Karpas-422 (cell line): ENCODE data around the gene PSMB2. TPM values are rescaled to one million over a fixed set of nuclear protein-coding genes. Genes with fewer than 3 reads are reported as not detected.

Experiments
- DNase-seq: peaks from one replicate; pipeline ENCODE4 v3.0.0-alpha.2; 2015
- H2AFZ ChIP-seq: fragments of 200-600 bp; sonication (generic); 2 replicates; pipeline ENCODE4 v1.6.1; 2014; ENCODE audit warnings: antibody characterized with exemption, low read length, mixed read lengths
- H3K27ac ChIP-seq: fragments of 200-600 bp; sonication (generic); 2 replicates; pipeline ENCODE4 v1.5.1; 2014; ENCODE audit warnings: mild to moderate bottlenecking, low read length, moderate library complexity
- H3K27me3 ChIP-seq: fragments of 200-600 bp; sonication (generic); 2 replicates; pipeline ENCODE4 v1.6.1; 2014; ENCODE audit warnings: low read length, mixed read lengths
- H3K36me3 ChIP-seq: fragments of 200-600 bp; sonication (generic); 2 replicates; pipeline ENCODE4 v1.6.1; 2014; ENCODE audit warnings: low read length, mixed read lengths; ENCODE audit not compliant: insufficient read depth
- H3K4me1 ChIP-seq: fragments of 200-600 bp; sonication (generic); 2 replicates; pipeline ENCODE4 v1.6.1; 2014; ENCODE audit warnings: mild to moderate bottlenecking, low read length, mixed read lengths
- H3K4me2 ChIP-seq: fragments of 200-600 bp; sonication (generic); 2 replicates; pipeline ENCODE4 v1.6.1; 2014; ENCODE audit warnings: low read length, low read depth, mild to moderate bottlenecking; ENCODE audit not compliant: poor library complexity, severe bottlenecking
- H3K4me3 ChIP-seq: fragments of 200-600 bp; sonication (generic); 2 replicates; pipeline ENCODE4 v1.5.1; 2014; ENCODE audit warnings: mild to moderate bottlenecking, antibody characterized with exemption, low read length, mixed read lengths
- H3K79me2 ChIP-seq: fragments of 200-600 bp; sonication (generic); 2 replicates; pipeline ENCODE4 v1.6.1; 2014; ENCODE audit warnings: mild to moderate bottlenecking, low read length, mixed read lengths
- H3K9ac ChIP-seq: fragments of 200-600 bp; sonication (generic); 2 replicates; pipeline ENCODE4 v1.6.0; 2014; ENCODE audit warnings: low read length
- H3K9me2 ChIP-seq: fragments of 200-600 bp; sonication (generic), shearing (Covaris generic); replicated peaks from 2 replicates; pipeline ENCODE4 v1.6.0; 2014; ENCODE audit warnings: mild to moderate bottlenecking, low read length, moderate library complexity; ENCODE audit not compliant: insufficient read depth
- H3K9me3 ChIP-seq: fragments of 300-700, 200-600 bp; sonication (generic); 2 replicates; pipeline ENCODE4 v1.6.1; 2014; ENCODE audit warnings: low read length, mixed read lengths
- H4K20me1 ChIP-seq: fragments of 200-600 bp; sonication (generic); 2 replicates; pipeline ENCODE4 v1.6.1; 2014; ENCODE audit warnings: mild to moderate bottlenecking, antibody characterized with exemption, low read length, low read depth; ENCODE audit not compliant: insufficient read depth
- total RNA-seq: library from RNA; depleted of rRNA; stranded (reverse); fragments of >200 nt; shearing (Covaris generic); gene quantifications from 2 replicates; pipeline ENCODE4 v1.2.3, GENCODE V29; 2014; ENCODE audit warnings: low replicate concordance

PSMB2 gene
- total RNA-seq, 1 experiment from 2014 or later = 59.7 TPM

DNA sequence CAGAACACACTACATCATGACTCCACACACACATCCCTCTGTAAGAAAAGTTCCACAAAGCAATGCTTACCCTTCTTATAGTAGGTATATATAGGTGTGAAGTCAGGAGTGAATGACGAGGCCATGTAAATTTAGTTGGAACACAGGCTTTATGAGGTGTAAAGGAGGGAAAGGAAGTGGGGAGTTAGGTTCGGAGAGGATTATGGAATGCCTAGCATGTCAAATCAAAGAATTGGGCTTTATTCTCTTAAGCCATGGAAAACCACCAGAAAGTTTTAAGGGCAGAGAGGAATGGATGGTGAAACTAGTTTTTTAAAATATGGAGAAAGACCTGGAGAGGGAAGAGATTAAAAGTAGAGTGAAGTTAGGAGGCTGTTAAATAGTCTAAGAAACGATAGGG is 41.9 kb downstream of the PSMB2 start:
- H3K4me1 ChIP-seq = no peaks in the 10 kb centered on the region
- H3K4me2 ChIP-seq = no peak overlapping the region
- H3K4me3 ChIP-seq = no peak overlapping the region
- H3K9ac ChIP-seq = no peak overlapping the region
- H3K27ac ChIP-seq = no peak overlapping the region
- peaks cover 24% of the 10 kb centered on the region; the same call in 1 of the 2 replicates for H3K36me3 ChIP-seq
- no peaks in the 10 kb centered on the region for H3K79me2 ChIP-seq
- H4K20me1 ChIP-seq = no peaks in the 10 kb centered on the region
- no peak for DNase-seq
- no peak overlapping the region for H2AFZ ChIP-seq
- H3K9me2 ChIP-seq = no peaks in the 10 kb centered on the region
- no peaks in the 10 kb centered on the region for H3K27me3 ChIP-seq
- no peaks in the 10 kb centered on the region for H3K9me3 ChIP-seq

DNA sequence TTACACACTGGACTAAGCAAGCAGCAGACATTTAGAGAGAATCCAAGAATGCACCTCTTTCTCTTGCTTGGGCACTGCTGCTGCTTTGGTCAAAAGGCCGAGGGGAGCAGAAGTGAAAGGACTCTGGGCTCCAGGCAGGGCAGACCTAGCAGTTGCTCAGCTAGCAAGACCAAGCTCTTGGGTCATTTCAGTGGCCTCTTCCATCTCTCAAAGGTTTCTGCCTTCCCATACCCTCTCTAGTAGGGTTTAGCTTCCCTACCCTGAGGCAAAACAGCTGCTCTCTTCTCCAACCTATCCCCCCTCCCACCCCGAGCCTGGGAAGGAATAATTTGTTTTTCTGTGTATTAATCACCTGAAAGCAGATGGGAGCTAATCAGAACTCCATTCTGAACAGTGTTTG is 42.4 kb downstream of the PSMB2 start:
- H3K27ac ChIP-seq = no peak overlapping the region
- DNase-seq = no peak
- no peaks in the 10 kb centered on the region for H3K9me3 ChIP-seq
- H3K9ac ChIP-seq = no peak overlapping the region
- no peaks in the 10 kb centered on the region for H4K20me1 ChIP-seq
- no peaks in the 10 kb centered on the region for H3K79me2 ChIP-seq
- H2AFZ ChIP-seq = no peak overlapping the region
- peaks cover 24% of the 10 kb centered on the region; the same call in 1 of the 2 replicates for H3K36me3 ChIP-seq
- H3K4me3 ChIP-seq = no peak overlapping the region
- H3K4me2 ChIP-seq = no peak overlapping the region
- H3K27me3 ChIP-seq = no peaks in the 10 kb centered on the region
- no peaks in the 10 kb centered on the region for H3K9me2 ChIP-seq
- H3K4me1 ChIP-seq = no peaks in the 10 kb centered on the region

DNA sequence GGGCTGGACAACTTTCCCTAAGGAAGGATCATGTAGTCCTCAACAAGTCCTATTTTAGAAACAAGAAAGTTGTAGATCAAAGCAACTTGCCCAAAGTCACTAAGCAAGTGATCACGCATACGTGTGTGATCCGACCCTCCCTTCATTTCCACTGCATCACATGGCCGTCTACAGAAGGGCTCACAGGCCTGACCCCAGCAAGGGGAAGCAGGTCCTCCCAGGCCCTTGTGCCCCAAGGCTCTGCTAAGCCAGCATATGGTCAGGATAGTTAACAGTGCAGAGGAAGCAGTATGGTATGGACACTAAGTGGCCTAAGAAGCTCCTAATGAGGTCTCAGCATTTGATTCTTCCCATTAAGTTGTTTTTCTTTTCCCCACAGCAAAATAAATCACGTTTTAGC is 43.5 kb downstream of the PSMB2 start:
- no peak overlapping the region for H3K4me3 ChIP-seq
- DNase-seq = no peak

DNA sequence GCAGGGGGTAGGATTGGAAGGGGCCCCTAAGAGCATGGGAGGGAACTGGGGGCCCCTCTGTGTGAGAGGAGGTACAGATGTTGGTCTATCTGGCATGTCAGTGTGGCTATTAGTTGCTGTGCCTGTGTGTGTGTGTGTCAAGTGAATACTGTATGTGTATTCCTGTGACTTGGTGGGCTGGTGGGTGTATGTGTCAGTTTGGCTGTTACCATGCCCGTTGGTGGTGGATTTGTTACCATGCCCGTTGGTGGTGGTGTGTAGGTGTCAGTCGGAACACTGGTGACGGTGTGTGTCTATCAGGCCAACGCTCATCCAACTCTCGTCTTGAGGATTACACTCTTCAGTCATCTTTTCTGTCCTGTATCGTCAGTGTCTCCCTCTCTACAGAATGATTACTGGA is 45.6 kb downstream of the PSMB2 start:
- no peaks in the 10 kb centered on the region for H3K4me1 ChIP-seq
- peaks cover 6% of the 10 kb centered on the region; the same call in 1 of the 2 replicates for H3K36me3 ChIP-seq
- no peak overlapping the region for H3K4me2 ChIP-seq
- H3K4me3 ChIP-seq = no peak overlapping the region
- H3K27ac ChIP-seq = no peak overlapping the region
- H3K79me2 ChIP-seq = no peaks in the 10 kb centered on the region
- DNase-seq = no peak
- H3K9me3 ChIP-seq = no peaks in the 10 kb centered on the region
- no peak overlapping the region for H3K9ac ChIP-seq
- H3K9me2 ChIP-seq = no peaks in the 10 kb centered on the region
- no peaks in the 10 kb centered on the region for H4K20me1 ChIP-seq
- no peaks in the 10 kb centered on the region for H3K27me3 ChIP-seq
- H2AFZ ChIP-seq = no peak overlapping the region

More for the DNA sequence above, 43.5 kb downstream of the PSMB2 start:
- H3K9me2 ChIP-seq = no peaks in the 10 kb centered on the region
- no peak overlapping the region for H3K4me2 ChIP-seq
- no peaks in the 10 kb centered on the region for H3K9me3 ChIP-seq
- H3K27me3 ChIP-seq = no peaks in the 10 kb centered on the region
- peaks cover 16% of the 10 kb centered on the region; the same call in 1 of the 2 replicates for H3K36me3 ChIP-seq
- H3K27ac ChIP-seq = no peak overlapping the region
- H2AFZ ChIP-seq = no peak overlapping the region
- no peak overlapping the region for H3K9ac ChIP-seq
- no peaks in the 10 kb centered on the region for H3K79me2 ChIP-seq
- H4K20me1 ChIP-seq = no peaks in the 10 kb centered on the region
- no peaks in the 10 kb centered on the region for H3K4me1 ChIP-seq

DNA sequence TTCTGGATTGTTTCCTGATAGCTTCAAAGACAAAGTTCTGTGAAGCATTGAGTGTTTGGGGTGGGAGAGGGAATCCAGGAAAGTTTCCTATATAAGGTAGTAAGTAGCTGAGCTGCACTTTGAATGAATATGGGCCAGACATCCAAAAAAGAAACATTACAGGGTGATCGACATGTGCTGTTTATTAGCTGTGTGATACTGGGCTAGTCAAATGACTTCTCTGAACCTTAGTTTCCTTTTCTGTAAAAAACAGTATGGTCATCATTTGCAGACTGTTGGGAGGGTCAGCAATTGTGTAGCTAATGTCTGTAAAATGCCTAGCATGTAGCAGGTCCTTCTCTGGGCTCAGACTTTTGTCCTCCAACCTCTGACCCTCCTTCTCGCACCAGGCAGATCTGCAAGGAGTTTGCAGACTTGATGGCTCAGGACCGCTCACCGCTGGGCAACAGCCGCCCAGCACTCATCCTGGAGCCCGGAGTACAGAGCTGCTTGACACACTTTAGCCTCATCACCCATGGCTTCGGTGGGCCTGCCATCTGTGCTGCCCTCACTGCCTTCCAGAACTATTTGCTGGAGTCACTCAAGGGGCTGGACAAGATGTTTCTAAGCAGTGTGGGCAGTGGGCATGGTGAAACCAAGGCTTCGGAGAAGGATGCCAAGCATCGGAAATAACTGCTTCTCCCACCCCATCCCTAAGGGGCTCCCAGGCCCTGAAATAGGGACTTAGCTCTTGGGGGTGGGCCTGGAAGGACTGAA is 47.1 kb downstream of the PSMB2 start:
- Histone ChIP-seq H3K4me3 (no peak overlapping the region), H4K20me1 (no peaks in the 10 kb centered on the region), H3K4me1 (no peaks in the 10 kb centered on the region), H3K9me2 (no peaks in the 10 kb centered on the region), H3K4me2 (no peak overlapping the region), H3K36me3 (no peaks in the 10 kb centered on the region), H3K79me2 (no peaks in the 10 kb centered on the region), H3K27me3 (no peaks in the 10 kb centered on the region), H3K9me3 (no peaks in the 10 kb centered on the region), H2AFZ (no peak overlapping the region), H3K9ac (no peak overlapping the region), H3K27ac (no peak overlapping the region)
- DNase-seq = no peak

DNA sequence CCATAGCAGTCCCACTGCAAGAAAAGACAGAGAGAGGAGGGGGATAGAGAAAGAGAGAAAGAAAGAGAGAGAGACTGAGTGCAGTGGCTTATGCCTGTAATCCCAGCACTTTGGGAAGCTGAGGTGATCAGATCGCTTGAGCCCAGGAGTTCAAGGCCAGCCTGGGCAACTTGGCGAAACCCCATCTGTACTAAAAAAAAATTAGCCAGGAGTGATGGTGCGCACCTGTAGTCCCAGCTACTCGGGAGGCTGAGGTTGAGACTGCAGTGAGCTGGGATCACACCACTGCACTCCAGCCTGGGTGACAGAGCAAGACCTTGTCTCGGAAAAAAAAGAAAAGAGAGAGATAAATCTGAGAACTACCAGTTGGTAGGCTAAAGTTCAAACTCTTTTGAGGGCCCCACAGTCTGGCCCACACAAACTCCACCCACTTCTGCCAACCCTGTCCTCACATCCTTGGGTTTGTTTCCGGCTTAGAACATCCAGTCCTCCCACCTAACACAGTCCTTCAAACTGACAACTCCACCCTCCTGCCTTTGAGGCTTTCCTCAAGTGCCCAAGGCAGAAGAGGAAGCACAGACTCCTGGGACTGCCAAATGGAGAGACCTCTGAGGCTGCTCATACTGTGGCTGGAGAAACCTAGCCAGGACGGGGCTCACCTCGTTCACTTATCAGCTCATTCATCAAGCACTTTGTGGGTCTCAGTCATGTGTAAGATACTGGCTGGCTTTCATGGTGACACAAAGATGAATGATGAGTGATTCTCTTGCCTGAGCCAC is 48.1 kb downstream of the PSMB2 start:
- H3K9me3 ChIP-seq = no peaks in the 10 kb centered on the region
- no peak overlapping the region for H3K9ac ChIP-seq
- no peaks in the 10 kb centered on the region for H3K79me2 ChIP-seq
- H3K36me3 ChIP-seq = no peaks in the 10 kb centered on the region
- H2AFZ ChIP-seq = no peak overlapping the region
- H3K27me3 ChIP-seq = no peaks in the 10 kb centered on the region
- H3K4me1 ChIP-seq = no peaks in the 10 kb centered on the region
- H3K4me3 ChIP-seq = no peak overlapping the region
- no peaks in the 10 kb centered on the region for H4K20me1 ChIP-seq
- no peak overlapping the region for H3K4me2 ChIP-seq
- no peak overlapping the region for H3K27ac ChIP-seq
- no peaks in the 10 kb centered on the region for H3K9me2 ChIP-seq
- DNase-seq = no peak

DNA sequence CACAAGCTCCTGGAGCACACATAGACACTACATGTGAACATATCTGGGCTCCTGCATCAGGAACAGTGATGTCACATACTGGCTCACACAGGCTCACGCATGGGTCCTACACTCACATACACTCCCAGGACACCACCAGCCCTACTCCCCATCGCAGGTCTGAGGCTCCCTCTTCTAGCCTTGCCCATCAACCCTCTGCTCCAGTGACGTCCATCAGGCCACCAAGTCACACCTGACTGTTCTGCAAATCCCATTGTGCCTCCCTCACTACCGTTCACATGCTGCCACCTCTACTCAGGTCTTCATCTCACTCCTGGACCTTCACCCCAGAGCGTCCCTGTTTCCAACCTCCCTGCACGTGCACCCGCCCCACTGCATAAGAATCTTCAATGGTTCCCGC is 50.1 kb downstream of the PSMB2 start:
- no peaks in the 10 kb centered on the region for H3K36me3 ChIP-seq
- H3K9me3 ChIP-seq = no peaks in the 10 kb centered on the region
- H3K9me2 ChIP-seq = no peaks in the 10 kb centered on the region
- H3K79me2 ChIP-seq = no peaks in the 10 kb centered on the region
- H3K4me1 ChIP-seq = no peaks in the 10 kb centered on the region
- DNase-seq = no peak
- no peaks in the 10 kb centered on the region for H3K27me3 ChIP-seq
- H3K4me3 ChIP-seq = no peak overlapping the region
- no peak overlapping the region for H3K27ac ChIP-seq
- no peak overlapping the region for H3K4me2 ChIP-seq
- no peak overlapping the region for H3K9ac ChIP-seq
- H4K20me1 ChIP-seq = no peaks in the 10 kb centered on the region
- no peak overlapping the region for H2AFZ ChIP-seq

DNA sequence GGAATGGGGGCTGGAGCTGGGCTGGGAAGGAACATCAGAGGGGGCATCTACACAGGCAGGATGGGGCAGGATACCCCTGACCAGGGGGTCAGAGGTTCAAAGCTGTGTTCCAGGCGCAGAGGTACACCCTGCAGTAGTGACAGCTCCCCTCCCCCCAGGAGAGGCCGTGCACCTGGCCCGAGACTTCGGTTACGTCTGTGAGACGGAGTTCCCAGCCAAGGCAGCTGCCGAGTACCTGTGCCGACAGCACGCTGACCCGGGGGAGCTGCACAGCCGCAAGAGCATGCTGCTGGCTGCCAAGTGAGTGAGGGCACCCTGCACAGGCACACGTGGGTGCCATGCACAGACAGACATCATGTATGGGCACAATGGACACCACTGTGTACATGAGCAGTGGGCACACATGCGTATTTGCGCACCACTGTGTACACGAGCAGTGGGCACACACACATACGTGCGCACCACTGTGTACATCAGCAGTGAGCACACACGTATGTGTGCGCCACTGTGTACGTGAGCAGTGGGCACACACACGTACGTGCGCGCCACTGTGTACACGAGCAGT is 50.8 kb downstream of the PSMB2 start:
- Histone ChIP-seq H3K27ac (no peak overlapping the region), H2AFZ (no peak overlapping the region), H3K4me2 (no peak overlapping the region), H3K4me3 (no peak overlapping the region), H3K36me3 (no peaks in the 10 kb centered on the region), H3K79me2 (no peaks in the 10 kb centered on the region), H3K9ac (no peak overlapping the region), H3K9me2 (no peaks in the 10 kb centered on the region), H3K9me3 (no peaks in the 10 kb centered on the region), H4K20me1 (no peaks in the 10 kb centered on the region), H3K4me1 (no peaks in the 10 kb centered on the region), H3K27me3 (no peaks in the 10 kb centered on the region)
- DNase-seq = no peak
